Prostate gland (tissue), 2 donors: ENCODE results near the gene ASCC2.

Source experiments
- POLR2A ChIP-seq: fragments of 450-650 bp; IDR thresholded peaks from one replicate; pipeline ENCODE4 v1.6.1; 2016; ENCODE audit warnings: antibody characterized with exemption, mild to moderate bottlenecking
- TF ChIP-seq, protein P1 (sequence below), 4 experiments: fragments of 200-600 bp in 2 of 4; fragments of 450-650 bp in 2 of 4; sonication (generic) in 2 of 4; IDR thresholded peaks; 1 replicate in 3 of 4; 2 replicates in 1 of 4; pipeline ENCODE4 v1.5.1; 2016 to 2019; ENCODE audit warnings: antibody characterized with exemption in 4 of 4, mild to moderate bottlenecking in 2 of 4, moderate library complexity in 2 of 4

DNA sequence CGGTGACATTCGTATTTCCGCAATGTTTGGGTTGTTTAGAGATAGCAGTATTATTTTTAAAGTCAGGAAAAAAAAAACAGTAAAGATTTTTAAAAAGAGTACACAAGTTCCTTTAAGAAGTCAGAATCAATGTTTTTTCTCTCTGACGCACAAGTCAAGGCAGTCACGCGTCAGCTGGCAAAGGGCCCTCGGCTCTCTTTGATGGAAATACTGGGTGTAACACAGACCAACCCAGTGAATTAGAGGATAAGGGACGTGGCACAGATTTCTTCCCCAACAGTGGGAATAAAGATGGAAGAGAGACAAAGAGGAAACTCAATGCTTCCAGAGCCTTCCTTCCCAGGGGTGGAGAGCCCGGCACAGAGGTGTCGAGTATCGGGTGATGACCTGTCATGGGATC, 13.4 kb downstream of the ASCC2 start:
- TF ChIP-seq, protein P1, sequence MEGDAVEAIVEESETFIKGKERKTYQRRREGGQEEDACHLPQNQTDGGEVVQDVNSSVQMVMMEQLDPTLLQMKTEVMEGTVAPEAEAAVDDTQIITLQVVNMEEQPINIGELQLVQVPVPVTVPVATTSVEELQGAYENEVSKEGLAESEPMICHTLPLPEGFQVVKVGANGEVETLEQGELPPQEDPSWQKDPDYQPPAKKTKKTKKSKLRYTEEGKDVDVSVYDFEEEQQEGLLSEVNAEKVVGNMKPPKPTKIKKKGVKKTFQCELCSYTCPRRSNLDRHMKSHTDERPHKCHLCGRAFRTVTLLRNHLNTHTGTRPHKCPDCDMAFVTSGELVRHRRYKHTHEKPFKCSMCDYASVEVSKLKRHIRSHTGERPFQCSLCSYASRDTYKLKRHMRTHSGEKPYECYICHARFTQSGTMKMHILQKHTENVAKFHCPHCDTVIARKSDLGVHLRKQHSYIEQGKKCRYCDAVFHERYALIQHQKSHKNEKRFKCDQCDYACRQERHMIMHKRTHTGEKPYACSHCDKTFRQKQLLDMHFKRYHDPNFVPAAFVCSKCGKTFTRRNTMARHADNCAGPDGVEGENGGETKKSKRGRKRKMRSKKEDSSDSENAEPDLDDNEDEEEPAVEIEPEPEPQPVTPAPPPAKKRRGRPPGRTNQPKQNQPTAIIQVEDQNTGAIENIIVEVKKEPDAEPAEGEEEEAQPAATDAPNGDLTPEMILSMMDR (IDR thresholded peaks at IDR 0.05): no peak
- no peak for TF ChIP-seq POLR2A
